IMR-90 (cell line): ENCODE measurements around the gene SEMA4D. TPM values are rescaled to one million over a fixed set of nuclear protein-coding genes. Genes with fewer than 3 reads are reported as not detected.

Source experiments
- ATAC-seq: fragments of 200-7000 bp; cut with Tn5 transposase; 2 replicates; pipeline ENCODE4 v1.9.1; 2020; ENCODE audit warnings: low read depth, mild to moderate bottlenecking, moderate library complexity
- BruUV-seq: library from RNA; stranded (reverse); fragments of 400-500 nt; replicated peaks from 2 replicates; lab custom pipeline; 2021; lab: Mats Ljungman, UMichigan
- CTCF ChIA-PET: fragments of 300-600 bp; formaldehyde crosslinking; extraction: SDS; loops from one replicate; lab custom pipeline; 2021; ENCODE audit warnings: antibody characterized with exemption; lab: Yijun Ruan, JAX
- POLR2A ChIA-PET: fragments of 300-600 bp; sonication (Branson Sonifier 250); formaldehyde crosslinking; loops from one replicate; lab custom pipeline; 2022; ENCODE audit warnings: antibody characterized with exemption; ENCODE audit not compliant: unreplicated experiment; lab: Charles Lee
- DNase-seq: peaks from one replicate; pipeline ENCODE4 v3.0.0; 2013
- H2AFZ ChIP-seq: replicated peaks from 2 replicates; pipeline ENCODE3; 2013; ENCODE audit warnings: low read length, mild to moderate bottlenecking; ENCODE audit not compliant: poor library complexity
- H2AK5ac ChIP-seq: 2 replicates; pipeline ENCODE4 v1.6.1; 2013; ENCODE audit warnings: low read depth, low read length, inconsistent platforms
- H2AK9ac ChIP-seq: replicated peaks from 2 replicates; pipeline ENCODE3; 2013; ENCODE audit warnings: mild to moderate bottlenecking, low read depth, low read length, moderate library complexity; ENCODE audit not compliant: poor library complexity
- H2BK120ac ChIP-seq: 2 replicates; pipeline ENCODE4 v1.6.1; 2013; ENCODE audit warnings: low read depth, low read length, inconsistent platforms
- H2BK15ac ChIP-seq: 3 replicates; pipeline ENCODE4 v1.6.1; 2013; ENCODE audit warnings: low read depth, low read length, inconsistent platforms
- H2BK20ac ChIP-seq: 2 replicates; pipeline ENCODE4 v1.6.1; 2013; ENCODE audit warnings: low read depth, mild to moderate bottlenecking, inconsistent platforms, low read length, moderate library complexity
- H2BK5ac ChIP-seq: 2 replicates; pipeline ENCODE4 v1.6.1; 2013; ENCODE audit warnings: mild to moderate bottlenecking, low read depth, low read length, inconsistent platforms; ENCODE audit not compliant: poor library complexity, severe bottlenecking
- H3K14ac ChIP-seq: replicated peaks from 2 replicates; pipeline ENCODE4 v1.6.1; 2013; ENCODE audit warnings: low read depth, low read length, inconsistent platforms
- H3K18ac ChIP-seq: 2 replicates; pipeline ENCODE4 v1.6.1; 2013; ENCODE audit warnings: low read depth, low read length, control low read depth
- H3K23ac ChIP-seq: 2 replicates; pipeline ENCODE4 v1.6.1; 2013; ENCODE audit warnings: low read depth, low read length, inconsistent platforms
- H3K27ac ChIP-seq: 2 replicates; pipeline ENCODE4 v1.5.1; 2013; ENCODE audit warnings: mild to moderate bottlenecking, control low read depth, low read length; ENCODE audit not compliant: insufficient read depth
- H3K27me3 ChIP-seq: 2 replicates; pipeline ENCODE4 v1.6.1; 2013; ENCODE audit warnings: low read length; ENCODE audit not compliant: control insufficient read depth, insufficient read depth
- H3K36me3 ChIP-seq: 2 replicates; pipeline ENCODE4 v1.6.1; 2013; ENCODE audit warnings: low read length, mixed read lengths; ENCODE audit not compliant: control insufficient read depth, insufficient read depth
- H3K4ac ChIP-seq: 2 replicates; pipeline ENCODE4 v1.6.1; 2013; ENCODE audit warnings: low read depth, low read length, inconsistent platforms
- H3K4me1 ChIP-seq: 2 replicates; pipeline ENCODE4 v1.6.1; 2013; ENCODE audit warnings: low read length, mixed read lengths; ENCODE audit not compliant: control insufficient read depth, insufficient read depth
- H3K4me2 ChIP-seq: 2 replicates; pipeline ENCODE4 v1.6.1; 2013; ENCODE audit warnings: low read depth, mild to moderate bottlenecking, control low read depth, low read length, moderate library complexity
- H3K4me3 ChIP-seq: 2 replicates; pipeline ENCODE4 v1.5.1; 2013; ENCODE audit warnings: low read depth, mild to moderate bottlenecking, control low read depth, low read length, moderate library complexity; ENCODE audit not compliant: insufficient read depth
- H3K56ac ChIP-seq: 2 replicates; pipeline ENCODE4 v1.6.1; 2013; ENCODE audit warnings: low read length, inconsistent platforms; ENCODE audit not compliant: insufficient read depth; ENCODE audit errors: extremely low read depth
- H3K79me1 ChIP-seq, 2 experiments: 2 replicates each; pipeline ENCODE4 v1.6.1; 2013; ENCODE audit warnings: low read length in 2 of 2, inconsistent platforms in 1 of 2, low read depth in 1 of 2
- H3K9ac ChIP-seq: 2 replicates; pipeline ENCODE4 v1.6.1; 2013; ENCODE audit warnings: low read depth, low read length, control low read depth
- H3K9me1 ChIP-seq: 2 replicates; pipeline ENCODE4 v1.6.1; 2013; ENCODE audit warnings: low read length, inconsistent platforms; ENCODE audit not compliant: insufficient read depth
- H3K9me3 ChIP-seq: 2 replicates; pipeline ENCODE4 v1.6.1; 2013; ENCODE audit warnings: low read length; ENCODE audit not compliant: control insufficient read depth, insufficient read depth
- H4K20me1 ChIP-seq: 2 replicates; pipeline ENCODE4 v1.6.1; 2013; ENCODE audit warnings: low read length, inconsistent platforms; ENCODE audit not compliant: insufficient read depth
- H4K5ac ChIP-seq: 2 replicates; pipeline ENCODE4 v1.6.1; 2013; ENCODE audit warnings: mild to moderate bottlenecking, low read depth, low read length, control low read depth
- H4K8ac ChIP-seq, 2 experiments: 2 replicates each; pipeline ENCODE4 v1.6.1; 2013; ENCODE audit warnings: low read depth in 2 of 2, low read length in 2 of 2, control low read depth in 1 of 2, inconsistent platforms in 1 of 2
- H4K91ac ChIP-seq: 2 replicates; pipeline ENCODE4 v1.6.1; 2013; ENCODE audit warnings: low read depth, low read length, inconsistent platforms; ENCODE audit not compliant: insufficient read depth
- BHLHE40 ChIP-seq: fragments of 150-350 bp; IDR thresholded peaks from 2 replicates; pipeline ENCODE4 v1.6.1; 2016; ENCODE audit warnings: mild to moderate bottlenecking, low read depth, low read length
- FOS ChIP-seq: fragments of 150-350 bp; IDR thresholded peaks from 2 replicates; pipeline ENCODE4 v1.6.1; 2016; ENCODE audit warnings: low read depth, low read length
- NFE2L2 ChIP-seq: fragments of 150-350 bp; IDR thresholded peaks from 2 replicates; pipeline ENCODE4 v1.6.1; 2016; ENCODE audit warnings: low read depth, mild to moderate bottlenecking, low read length
- RCOR1 ChIP-seq: IDR thresholded peaks from 2 replicates; pipeline ENCODE4 v1.6.1; 2012; ENCODE audit warnings: mild to moderate bottlenecking, low read length, improper control_type of control experiment; ENCODE audit not compliant: insufficient replicate concordance
- SMC3 ChIP-seq: fragments of 150-350 bp; IDR thresholded peaks from 2 replicates; pipeline ENCODE4 v1.6.1; 2016; ENCODE audit warnings: low read depth, mild to moderate bottlenecking, antibody characterized with exemption, low read length, moderate library complexity
- WGBS, 2 experiments: methylation state at CpG; one replicate each; pipeline versions ENCODE4 v1.1.5 to v1.1.7; 2013; ENCODE audit warnings: missing lambda C conversion rate in 2 of 2; ENCODE audit not compliant: insufficient read length in 1 of 2; ENCODE audit errors: extremely low coverage in 2 of 2; 5-methylcytosine and 5-hydroxymethylcytosine counted together
- dilution Hi-C: fragments of 300-500 bp; cut with HindIII; formaldehyde crosslinking; loops from one replicate; pipeline ENCODE4 v1.14.3; 2018; ENCODE audit warnings: low sequenced_read_pairs; ENCODE audit not compliant: unreplicated experiment
- in situ Hi-C: fragments of 300-500 bp; cut with MboI; formaldehyde crosslinking; loops from 3 replicates; pipeline ENCODE4 v1.14.3; 2019; ENCODE audit warnings: low sequenced_read_pairs, inconsistent platforms, mixed read lengths
- intact Hi-C: fragments of 100-400 bp; cut with micrococcal nuclease; formaldehyde crosslinking; loops from 2 replicates; pipeline ENCODE4 v1.10.0; 2022
- polyA plus RNA-seq, 3 experiments: library from polyadenylated mRNA; depleted of rRNA; stranded (reverse); fragments of >200 nt; gene quantifications; 2 replicates each; pipeline ENCODE4 v1.2.3, GENCODE V29; 2012; ENCODE audit warnings: low replicate concordance in 1 of 3
- total RNA-seq: library from RNA; depleted of rRNA; stranded (reverse); fragments of >200 nt; gene quantifications from 2 replicates; pipeline ENCODE4 v1.2.3, GENCODE V29; 2012
- TF ChIP-seq, protein P1 (sequence below): conservative IDR thresholded peaks from 2 replicates; pipeline ENCODE4 v1.5.1; 2012; ENCODE audit warnings: mild to moderate bottlenecking, low read depth, low read length, improper control_type of control experiment
- TF ChIP-seq, protein P2 (sequence below): fragments of 150-350 bp; IDR thresholded peaks from 2 replicates; pipeline ENCODE4 v1.6.1; 2017; ENCODE audit warnings: mild to moderate bottlenecking, antibody characterized with exemption, low read length, low read depth

Gene SEMA4D
- total and polyA plus RNA-seq, 2 of the 4 experiments (the other 2 are of a cell fraction) = 0.90 to 1.5 TPM

DNA sequence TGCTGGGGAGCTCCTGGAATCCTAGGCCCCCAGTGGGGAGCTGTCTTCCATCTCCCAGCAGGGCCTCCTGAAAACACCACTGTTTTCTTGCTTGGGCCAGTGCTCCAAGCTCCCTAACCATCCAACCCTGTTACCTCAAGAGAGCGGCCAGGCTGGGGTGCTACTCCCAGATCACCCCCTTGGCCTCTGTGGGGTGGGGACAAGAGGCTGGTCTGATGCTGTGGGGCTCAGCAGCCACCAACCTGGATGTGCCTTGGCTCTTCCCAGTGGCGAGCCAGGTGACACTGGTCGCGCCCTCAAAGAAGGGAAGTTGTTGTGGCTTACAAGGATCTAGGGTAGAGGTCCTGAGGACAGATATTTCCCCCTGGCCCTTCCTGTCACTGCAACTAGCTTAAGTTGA, 130.6 kb downstream of the SEMA4D start:
- no TSS peak for BruUV-seq
- no peak overlapping the region for H2AK9ac ChIP-seq
- H3K4me1 ChIP-seq = no peaks in the 10 kb centered on the region
- dilution Hi-C loops = no loop called here
- H3K9ac ChIP-seq = no peak overlapping the region
- no peak overlapping the region for H4K5ac ChIP-seq
- H2BK5ac ChIP-seq = no peak overlapping the region
- no peak overlapping the region for H3K18ac ChIP-seq
- ChIA-PET CTCF (no interaction called here), POLR2A (no interaction called here)
- no peak overlapping the region for H3K56ac ChIP-seq
- H3K4me3 ChIP-seq = no peak overlapping the region
- no peak overlapping the region for H3K14ac ChIP-seq
- ATAC-seq (no peak), DNase-seq (no peak)
- H3K4me2 ChIP-seq = no peak overlapping the region
- WGBS, 2 experiments = no CpG with 5 or more reads among the region's 4 CpGs
- H3K79me1 ChIP-seq = no peaks in the 10 kb centered on the region
- intact Hi-C loops = no loop called here
- no peaks in the 10 kb centered on the region for H3K9me3 ChIP-seq
- H3K27ac ChIP-seq = no peak overlapping the region
- H4K20me1 ChIP-seq = no peaks in the 10 kb centered on the region
- no peak overlapping the region for H2BK15ac ChIP-seq
- no peak overlapping the region for H3K4ac ChIP-seq
- no peak overlapping the region for H2BK120ac ChIP-seq
- H2AK5ac ChIP-seq = no peak overlapping the region; the same call in 1 of the 2 replicates
- peaks cover 12% of the 10 kb centered on the region for H3K9me1 ChIP-seq
- H2AFZ ChIP-seq = no peak overlapping the region
- no peak overlapping the region for H4K91ac ChIP-seq
- H4K8ac ChIP-seq = no peak overlapping the region
- no peak overlapping the region for H3K23ac ChIP-seq
- TF ChIP-seq NFE2L2 (no peak), RCOR1 (no peak), SMC3 (no peak), FOS (no peak), BHLHE40 (no peak)
- TF ChIP-seq, protein P1, sequence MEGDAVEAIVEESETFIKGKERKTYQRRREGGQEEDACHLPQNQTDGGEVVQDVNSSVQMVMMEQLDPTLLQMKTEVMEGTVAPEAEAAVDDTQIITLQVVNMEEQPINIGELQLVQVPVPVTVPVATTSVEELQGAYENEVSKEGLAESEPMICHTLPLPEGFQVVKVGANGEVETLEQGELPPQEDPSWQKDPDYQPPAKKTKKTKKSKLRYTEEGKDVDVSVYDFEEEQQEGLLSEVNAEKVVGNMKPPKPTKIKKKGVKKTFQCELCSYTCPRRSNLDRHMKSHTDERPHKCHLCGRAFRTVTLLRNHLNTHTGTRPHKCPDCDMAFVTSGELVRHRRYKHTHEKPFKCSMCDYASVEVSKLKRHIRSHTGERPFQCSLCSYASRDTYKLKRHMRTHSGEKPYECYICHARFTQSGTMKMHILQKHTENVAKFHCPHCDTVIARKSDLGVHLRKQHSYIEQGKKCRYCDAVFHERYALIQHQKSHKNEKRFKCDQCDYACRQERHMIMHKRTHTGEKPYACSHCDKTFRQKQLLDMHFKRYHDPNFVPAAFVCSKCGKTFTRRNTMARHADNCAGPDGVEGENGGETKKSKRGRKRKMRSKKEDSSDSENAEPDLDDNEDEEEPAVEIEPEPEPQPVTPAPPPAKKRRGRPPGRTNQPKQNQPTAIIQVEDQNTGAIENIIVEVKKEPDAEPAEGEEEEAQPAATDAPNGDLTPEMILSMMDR = no peak
- TF ChIP-seq, protein P2, sequence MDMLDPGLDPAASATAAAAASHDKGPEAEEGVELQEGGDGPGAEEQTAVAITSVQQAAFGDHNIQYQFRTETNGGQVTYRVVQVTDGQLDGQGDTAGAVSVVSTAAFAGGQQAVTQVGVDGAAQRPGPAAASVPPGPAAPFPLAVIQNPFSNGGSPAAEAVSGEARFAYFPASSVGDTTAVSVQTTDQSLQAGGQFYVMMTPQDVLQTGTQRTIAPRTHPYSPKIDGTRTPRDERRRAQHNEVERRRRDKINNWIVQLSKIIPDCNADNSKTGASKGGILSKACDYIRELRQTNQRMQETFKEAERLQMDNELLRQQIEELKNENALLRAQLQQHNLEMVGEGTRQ = no peak
- in situ Hi-C loops = no loop called here
- H3K27me3 ChIP-seq = no peaks in the 10 kb centered on the region
- peaks cover 9% of the 10 kb centered on the region for H3K36me3 ChIP-seq
- no peak overlapping the region for H2BK20ac ChIP-seq
